HG03439 (cell line): Measurements from ENCODE around the gene AUTS2.

Source experiments
- ATAC-seq: cut with Tn5 transposase; IDR thresholded peaks from one replicate; pipeline ENCODE4 v1.9.1; 2021; ENCODE audit warnings: mild to moderate bottlenecking, moderate library complexity; ENCODE audit not compliant: unreplicated experiment

The AUTS2 gene

GRCh38 chr7:70596598-70596913, 998.3 kb downstream of the AUTS2 start:
- ATAC-seq, result no peak

- ATAC-seq, result no peak
Measured at GRCh38 chr7:70597066-70597465, 998.8 kb downstream of the AUTS2 start.

GRCh38 chr7:70598976-70599375, 1000.7 kb downstream of the AUTS2 start:
- no peak for ATAC-seq

GRCh38 chr7:70599446-70600190, 1001.3 kb downstream of the AUTS2 start:
- no peak for ATAC-seq

- no peak for ATAC-seq
Measured at GRCh38 chr7:70600993-70601392, 1002.7 kb downstream of the AUTS2 start.

- no peak for ATAC-seq
Measured at GRCh38 chr7:70602117-70602516, 1003.8 kb downstream of the AUTS2 start.

- ATAC-seq, result no peak
Measured at GRCh38 chr7:70607281-70607680, 1009.0 kb downstream of the AUTS2 start.

GRCh38 chr7:70607759-70608158, 1009.5 kb downstream of the AUTS2 start:
- no peak for ATAC-seq

GRCh38 chr7:70608229-70608628, 1010.0 kb downstream of the AUTS2 start:
- no peak for ATAC-seq

GRCh38 chr7:70612811-70613210, 1014.5 kb downstream of the AUTS2 start:
- no peak for ATAC-seq

GRCh38 chr7:70614237-70615045, 1016.2 kb downstream of the AUTS2 start:
- ATAC-seq, result peak; percentile 56

GRCh38 chr7:70615066-70615606, 1016.9 kb downstream of the AUTS2 start:
- ATAC-seq, result no peak

GRCh38 chr7:70616211-70616610, 1017.9 kb downstream of the AUTS2 start:
- no peak for ATAC-seq

GRCh38 chr7:70616821-70617220, 1018.5 kb downstream of the AUTS2 start:
- no peak for ATAC-seq

GRCh38 chr7:70618020-70618551, 1019.8 kb downstream of the AUTS2 start:
- no peak for ATAC-seq

- ATAC-seq, result no peak
Measured at GRCh38 chr7:70619130-70619529, 1020.9 kb downstream of the AUTS2 start.

- ATAC-seq, result no peak
Measured at GRCh38 chr7:70619659-70620058, 1021.4 kb downstream of the AUTS2 start.

GRCh38 chr7:70620333-70621055, 1022.2 kb downstream of the AUTS2 start:
- no peak for ATAC-seq

GRCh38 chr7:70621954-70622600, 1023.8 kb downstream of the AUTS2 start:
- no peak for ATAC-seq

GRCh38 chr7:70622936-70623335, 1024.7 kb downstream of the AUTS2 start:
- no peak for ATAC-seq
